AG04449 (cell line): ENCODE results near the gene DIAPH2.

Experiments used
- CTCF ChIA-PET: fragments of 350-600 bp; formaldehyde crosslinking; extraction: SDS; loops from one replicate; lab custom pipeline; 2021; ENCODE audit warnings: antibody characterized with exemption; lab: Yijun Ruan, JAX
- POLR2A ChIA-PET: fragments of 400-600, 350-600 bp; formaldehyde crosslinking; extraction: SDS; loops from one replicate; lab custom pipeline; 2020; ENCODE audit warnings: antibody characterized with exemption, inconsistent platforms; lab: Yijun Ruan, JAX
- DNase-seq: peaks from one replicate; pipeline ENCODE4 v3.0.0-alpha.2; 2010; ENCODE audit warnings: low read depth, low spot score
- H3K4me3 ChIP-seq: 2 replicates; pipeline ENCODE4 v1.5.1; 2011; ENCODE audit warnings: low read depth, mild to moderate bottlenecking, control low read depth, low read length
- TF ChIP-seq, protein P1 (sequence below): IDR thresholded peaks from one replicate; pipeline ENCODE4 v1.5.1; 2011; ENCODE audit warnings: mild to moderate bottlenecking, moderate library complexity, low read length, control low read depth, inconsistent platforms; ENCODE audit not compliant: insufficient read depth; ENCODE audit errors: missing control alignments

Gene DIAPH2

DNA sequence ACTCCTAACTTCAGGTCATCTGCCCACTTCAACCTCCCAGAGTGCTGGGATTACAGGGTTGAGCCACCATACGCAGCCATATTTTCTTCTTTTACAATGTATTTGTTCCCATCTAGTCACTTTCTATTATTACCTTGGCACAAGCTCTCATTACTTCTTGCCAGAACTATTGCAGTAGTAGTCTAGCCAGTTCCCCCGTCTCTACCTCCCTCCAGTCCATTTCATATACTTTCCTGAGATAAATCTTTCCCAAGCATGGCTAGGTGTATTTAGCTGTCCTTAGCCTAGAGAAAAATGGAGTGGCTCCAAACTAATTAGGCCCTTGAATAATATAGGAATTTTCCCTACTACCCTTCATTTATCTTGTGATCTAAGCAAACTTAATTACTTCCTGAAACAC, 611.3 kb downstream of the DIAPH2 start:
- CTCF ChIA-PET: no interaction called here
- DNase-seq: no peak
- TF ChIP-seq, protein P1, sequence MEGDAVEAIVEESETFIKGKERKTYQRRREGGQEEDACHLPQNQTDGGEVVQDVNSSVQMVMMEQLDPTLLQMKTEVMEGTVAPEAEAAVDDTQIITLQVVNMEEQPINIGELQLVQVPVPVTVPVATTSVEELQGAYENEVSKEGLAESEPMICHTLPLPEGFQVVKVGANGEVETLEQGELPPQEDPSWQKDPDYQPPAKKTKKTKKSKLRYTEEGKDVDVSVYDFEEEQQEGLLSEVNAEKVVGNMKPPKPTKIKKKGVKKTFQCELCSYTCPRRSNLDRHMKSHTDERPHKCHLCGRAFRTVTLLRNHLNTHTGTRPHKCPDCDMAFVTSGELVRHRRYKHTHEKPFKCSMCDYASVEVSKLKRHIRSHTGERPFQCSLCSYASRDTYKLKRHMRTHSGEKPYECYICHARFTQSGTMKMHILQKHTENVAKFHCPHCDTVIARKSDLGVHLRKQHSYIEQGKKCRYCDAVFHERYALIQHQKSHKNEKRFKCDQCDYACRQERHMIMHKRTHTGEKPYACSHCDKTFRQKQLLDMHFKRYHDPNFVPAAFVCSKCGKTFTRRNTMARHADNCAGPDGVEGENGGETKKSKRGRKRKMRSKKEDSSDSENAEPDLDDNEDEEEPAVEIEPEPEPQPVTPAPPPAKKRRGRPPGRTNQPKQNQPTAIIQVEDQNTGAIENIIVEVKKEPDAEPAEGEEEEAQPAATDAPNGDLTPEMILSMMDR: no peak
- H3K4me3 ChIP-seq: no peak overlapping the region
- POLR2A ChIA-PET: no interaction called here

DNA sequence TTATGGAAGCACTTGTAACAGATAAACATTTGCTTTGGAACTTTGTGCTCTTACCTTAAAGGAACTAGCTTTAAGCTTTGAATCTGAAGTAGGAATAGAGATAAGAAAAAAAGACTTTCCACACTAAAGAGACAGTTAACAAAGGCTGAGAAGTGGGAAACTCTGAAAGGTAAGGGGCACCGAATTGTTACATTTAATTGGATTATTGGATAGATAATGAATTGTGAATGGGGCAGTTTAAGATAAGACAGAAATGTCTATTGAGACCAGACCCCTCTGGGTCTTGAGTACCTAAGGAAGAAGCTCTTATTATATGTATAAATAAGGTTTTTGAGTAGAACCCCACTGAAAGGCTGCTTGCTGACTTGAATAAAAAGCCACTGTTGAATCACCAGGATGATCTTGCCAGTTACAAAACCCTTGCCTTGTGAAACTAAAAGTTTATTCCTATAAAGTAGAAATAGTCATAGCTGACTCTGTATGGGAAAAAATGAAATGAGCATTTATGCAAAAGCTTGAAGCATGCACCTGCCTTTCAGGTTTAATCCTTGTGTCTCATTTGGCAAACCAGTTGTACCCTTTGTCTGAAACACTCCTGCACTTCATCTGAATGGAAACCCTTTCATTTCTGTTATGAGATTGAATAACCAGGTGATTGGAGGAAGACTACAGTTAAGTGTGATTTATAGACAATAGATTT, 622.3 kb downstream of the DIAPH2 start:
- TF ChIP-seq, protein P1: no peak
- POLR2A ChIA-PET: no interaction called here
- DNase-seq: no peak
- no peak overlapping the region for H3K4me3 ChIP-seq
- CTCF ChIA-PET: no interaction called here

DNA sequence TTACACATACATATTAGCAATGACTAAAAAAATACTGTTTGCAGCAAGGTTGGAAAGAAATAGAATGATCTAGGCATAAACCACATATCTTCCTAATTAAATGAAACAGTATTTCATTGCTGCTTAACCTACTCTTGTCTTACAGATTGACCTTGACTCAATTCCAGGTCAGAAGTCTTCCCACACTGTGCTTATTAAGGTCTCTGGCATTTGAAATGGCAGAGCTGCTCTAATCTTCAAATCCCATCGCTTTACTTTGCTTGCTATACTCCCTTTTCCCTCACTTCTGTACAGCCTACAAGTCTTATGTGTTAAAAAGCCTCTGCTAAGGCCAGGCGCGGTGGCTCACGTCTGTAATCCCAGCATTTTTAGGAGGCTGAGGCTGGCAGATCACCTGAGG, 623.5 kb downstream of the DIAPH2 start:
- H3K4me3 ChIP-seq: no peak overlapping the region
- TF ChIP-seq, protein P1: no peak
- CTCF ChIA-PET: no interaction called here
- POLR2A ChIA-PET: no interaction called here
- no peak for DNase-seq

DNA sequence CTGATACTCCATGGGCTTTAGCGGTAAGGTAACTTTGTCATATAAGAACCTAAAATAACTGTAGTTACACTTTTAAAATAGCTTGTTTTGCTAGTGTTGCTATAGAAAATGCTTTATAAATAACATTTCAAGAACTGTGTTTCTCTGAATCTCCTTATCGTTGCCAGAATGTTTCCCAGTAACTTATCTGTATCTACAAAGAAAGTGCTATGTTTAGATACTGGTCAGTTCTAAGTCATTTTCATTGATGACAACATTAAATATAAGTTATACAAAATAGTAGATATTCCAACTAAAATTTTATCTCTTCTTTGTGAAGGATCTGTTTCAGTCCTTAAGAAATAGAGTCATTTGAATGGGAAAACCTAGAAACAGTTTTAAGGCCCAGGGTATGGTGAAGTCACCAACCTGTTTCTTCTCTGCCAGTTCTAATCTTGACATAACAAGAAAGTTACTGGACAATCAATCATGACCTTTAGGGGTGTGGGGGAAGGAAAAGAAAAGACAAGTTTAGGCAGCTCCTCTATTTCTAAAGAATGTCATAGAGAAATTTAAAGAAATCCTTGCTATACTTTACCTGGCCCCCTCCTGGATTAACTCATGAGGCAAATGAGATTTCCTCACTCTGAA, 625.0 kb downstream of the DIAPH2 start:
- no peak overlapping the region for H3K4me3 ChIP-seq
- no peak for DNase-seq
- CTCF ChIA-PET: no interaction called here
- TF ChIP-seq, protein P1: no peak
- POLR2A ChIA-PET: no interaction called here

DNA sequence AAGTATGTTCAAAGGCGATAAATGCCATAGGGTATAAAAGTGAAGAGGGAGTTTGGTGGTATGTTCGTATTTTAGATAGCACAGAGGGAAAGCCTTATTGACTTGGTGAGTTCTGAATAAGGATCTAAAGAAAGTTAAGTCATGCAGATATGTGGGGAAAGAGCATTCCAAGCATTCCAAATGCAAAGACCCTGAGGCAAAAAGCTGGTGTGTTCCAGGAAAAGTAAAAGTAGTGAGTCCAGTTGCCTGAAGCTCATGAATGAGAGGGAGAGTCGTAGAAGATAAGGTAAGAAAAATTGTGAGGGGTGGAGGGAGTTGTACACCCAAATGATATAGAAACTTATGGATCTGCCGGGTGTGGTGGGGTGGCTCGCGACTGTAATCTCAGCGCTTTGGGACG, 625.7 kb downstream of the DIAPH2 start:
- TF ChIP-seq, protein P1: no peak
- CTCF ChIA-PET: no interaction called here
- POLR2A ChIA-PET: no interaction called here
- H3K4me3 ChIP-seq: no peak overlapping the region
- DNase-seq: no peak

DNA sequence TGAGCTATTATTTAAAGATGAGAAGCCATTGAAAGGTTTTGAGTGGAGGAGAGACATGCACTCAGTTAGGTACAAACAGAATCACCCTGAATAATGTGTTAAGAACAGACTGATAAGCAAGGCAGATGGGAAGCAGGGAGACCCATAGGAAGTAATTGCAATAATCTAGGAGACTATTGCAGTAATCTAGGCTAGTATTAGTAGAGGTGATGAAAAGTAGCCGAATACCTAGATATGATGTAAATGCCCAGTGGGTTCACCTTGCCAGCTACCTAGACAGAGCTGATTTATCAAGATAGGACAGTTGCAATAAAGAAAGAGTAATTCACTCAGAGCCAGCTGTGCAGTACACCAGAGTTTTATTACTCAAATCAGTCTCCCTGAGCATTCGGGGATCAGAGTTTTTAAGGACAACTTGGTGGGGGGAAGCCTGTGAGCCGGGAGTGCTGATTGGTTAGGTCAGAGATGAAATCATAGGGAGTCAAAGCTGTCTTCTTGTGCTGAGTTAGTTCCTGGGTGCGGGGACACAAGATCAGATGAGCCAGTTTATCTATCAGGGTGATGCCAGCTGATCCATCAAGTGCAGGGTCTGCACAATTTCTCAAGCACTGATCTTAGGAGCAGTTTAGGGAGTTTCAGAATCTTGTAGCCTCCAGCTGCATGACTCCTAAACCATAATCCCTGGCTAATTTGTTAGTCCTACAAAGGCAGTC, 626.6 kb downstream of the DIAPH2 start:
- no peak for DNase-seq
- ChIA-PET CTCF (interaction anchor here (0.7 kb wide), 1 partner anchor 36 kb away, joined by 4 read pairs; no protein-coding TSS in a partner anchor), POLR2A (no interaction called here)
- H3K4me3 ChIP-seq: no peak overlapping the region
- TF ChIP-seq, protein P1: no peak
